ENCODE results near the gene GUCA1A.

GUCA1A gene

GRCh38 chr6:42173101-42173500 is at the start of gene GUCA1A:
Gene GUCA1A (plus strand): TSS chr6:42173364. CDS start chr6:42173614, 250 bp downstream.
- no peak for DNase-seq (ENCODE audit: low read depth in 2 of 2)

GRCh38 chr6:42123379-42124103 is 49.6 kb upstream of the GUCA1A start:
- no peak for DNase-seq (ENCODE audit: low read depth in 2 of 2)

GRCh38 chr6:42124223-42124836 is 48.8 kb upstream of the GUCA1A start:
- DNase-seq (ENCODE audit: low read depth in 2 of 2) = no peak

GRCh38 chr6:42125231-42125630 is 47.9 kb upstream of the GUCA1A start:
- no peak for DNase-seq (ENCODE audit: low read depth in 2 of 2)

GRCh38 chr6:42125663-42126062 is 47.5 kb upstream of the GUCA1A start:
- DNase-seq (ENCODE audit: low read depth in 2 of 2) = no peak

- DNase-seq (ENCODE audit: low read depth in 2 of 2) = no peak
These were observed 44.5 kb upstream of the GUCA1A start for GRCh38 chr6:42128460-42129359.

- no peak for DNase-seq (ENCODE audit: low read depth in 2 of 2)
These were observed 43.8 kb upstream of the GUCA1A start for GRCh38 chr6:42129360-42129676.

GRCh38 chr6:42131531-42131930 is 41.6 kb upstream of the GUCA1A start:
- no peak for DNase-seq (ENCODE audit: low read depth in 2 of 2)

GRCh38 chr6:42133926-42134325 is 39.2 kb upstream of the GUCA1A start:
- DNase-seq (ENCODE audit: low read depth in 2 of 2) = no peak

GRCh38 chr6:42135161-42135560 is 38.0 kb upstream of the GUCA1A start:
- DNase-seq (ENCODE audit: low read depth in 2 of 2) = no peak

- no peak for DNase-seq (ENCODE audit: low read depth in 2 of 2)
These were observed 37.4 kb upstream of the GUCA1A start for GRCh38 chr6:42135722-42136121.

- no peak for DNase-seq (ENCODE audit: low read depth in 2 of 2)
These were observed 36.5 kb upstream of the GUCA1A start for GRCh38 chr6:42136508-42137193.

- DNase-seq (ENCODE audit: low read depth in 2 of 2) = no peak
These were observed 35.9 kb upstream of the GUCA1A start for GRCh38 chr6:42137194-42137753.

- no peak for DNase-seq (ENCODE audit: low read depth in 2 of 2)
These were observed 35.0 kb upstream of the GUCA1A start for GRCh38 chr6:42138190-42138589.

GRCh38 chr6:42138630-42139619 is 34.2 kb upstream of the GUCA1A start:
- DNase-seq (ENCODE audit: low read depth in 2 of 2) = no peak

- no peak for DNase-seq (ENCODE audit: low read depth in 2 of 2)
These were observed 33.1 kb upstream of the GUCA1A start for GRCh38 chr6:42140032-42140431.

GRCh38 chr6:42140756-42141602 is 32.2 kb upstream of the GUCA1A start:
- no peak for DNase-seq (ENCODE audit: low read depth in 2 of 2)

GRCh38 chr6:42141603-42142117 is 31.5 kb upstream of the GUCA1A start:
- DNase-seq (ENCODE audit: low read depth in 2 of 2) = no peak

GRCh38 chr6:42142118-42142835 is 30.9 kb upstream of the GUCA1A start, which contains the start of gene C6orf132:
Gene C6orf132 (minus strand): TSS chr6:42142620. CDS start chr6:42142444, 176 bp downstream.
- no peak for DNase-seq (ENCODE audit: low read depth in 2 of 2)

All from fibroblast of skin of left biceps (primary cell).